GM13976 (cell line): ENCODE data around the gene SLC9A9.

ENCODE experiments used
- DNase-seq: peaks from one replicate; pipeline ENCODE4 v3.0.0; 2012; ENCODE audit warnings: low spot score
- CTCF ChIP-seq: IDR thresholded peaks from 2 replicates; pipeline ENCODE4 v1.5.1; 2012; ENCODE audit warnings: borderline replicate concordance, mild to moderate bottlenecking; ENCODE audit not compliant: insufficient read depth; ENCODE audit errors: extremely low read depth, missing control alignments, control extremely low read depth
- in situ Hi-C: fragments of 300-500 bp; cut with MboI; formaldehyde crosslinking; loops from one replicate; pipeline ENCODE4 v1.12.0; 2022; ENCODE audit warnings: low sequenced_read_pairs, mixed read lengths, inconsistent platforms; ENCODE audit not compliant: unreplicated experiment

SLC9A9 gene

GRCh38 chr3:143396790-143397189, 451.5 kb downstream of the SLC9A9 start:
- in situ Hi-C loops = no loop called here
- no peak for DNase-seq
- TF ChIP-seq CTCF = no peak

GRCh38 chr3:143389388-143389787, 458.9 kb downstream of the SLC9A9 start:
- in situ Hi-C loops = no loop called here
- TF ChIP-seq CTCF = no peak
- peak; percentile 37 for DNase-seq

GRCh38 chr3:143387425-143387824, 460.8 kb downstream of the SLC9A9 start:
- in situ Hi-C loops = no loop called here
- TF ChIP-seq CTCF = no peak
- no peak for DNase-seq

- no peak for TF ChIP-seq CTCF
- no peak for DNase-seq
- in situ Hi-C loops = no loop called here
Measured at GRCh38 chr3:143384076-143384475, 464.2 kb downstream of the SLC9A9 start.

GRCh38 chr3:143383421-143383820, 464.8 kb downstream of the SLC9A9 start:
- no peak for DNase-seq
- in situ Hi-C loops = no loop called here
- TF ChIP-seq CTCF = no peak

GRCh38 chr3:143382816-143383215, 465.5 kb downstream of the SLC9A9 start:
- in situ Hi-C loops = no loop called here
- no peak for DNase-seq
- no peak for TF ChIP-seq CTCF

- TF ChIP-seq CTCF = no peak
- in situ Hi-C loops = no loop called here
- DNase-seq = no peak
Measured at GRCh38 chr3:143380449-143380848, 467.8 kb downstream of the SLC9A9 start.
